Measurements from ENCODE around the gene PODXL.

DNA sequence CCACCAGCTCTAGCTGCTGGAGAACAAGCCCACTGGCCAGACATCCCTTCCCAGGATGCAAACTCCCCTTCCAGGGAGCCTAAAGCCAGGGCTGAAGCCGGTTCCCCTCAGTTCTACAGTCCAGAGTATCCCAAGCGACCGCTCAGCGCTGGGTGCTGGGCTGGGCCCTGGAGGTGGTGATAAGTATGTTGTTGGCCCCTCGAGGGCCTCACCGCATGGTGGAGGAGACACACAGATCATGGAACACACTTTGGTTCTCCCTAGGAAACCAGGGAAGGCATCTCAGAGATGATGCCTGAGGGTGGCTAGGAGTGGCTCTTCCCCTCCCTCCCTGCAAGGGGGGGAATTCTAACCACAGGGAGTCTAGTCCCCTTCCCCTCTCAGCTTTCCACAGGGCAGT lies 4.4 kb downstream of the PODXL start:
- TF ChIP-seq EP300 (conservative IDR thresholded peaks at IDR 0.05; ENCODE audit: poor library complexity, severe bottlenecking) (no peak), CTCF (IDR thresholded peaks at IDR 0.05; ENCODE audit: poor library complexity, severe bottlenecking) (no peak), POLR2AphosphoS5 (IDR thresholded peaks at IDR 0.05) (no peak), EZH2 (IDR thresholded peaks at IDR 0.05; ENCODE audit: borderline replicate concordance, insufficient read depth, low read length, poor library complexity, severe bottlenecking) (no peak), TAF1 (IDR thresholded peaks at IDR 0.05; ENCODE audit: low read depth) (no peak)

Data from neural cell (in vitro differentiated cells).